ENCODE measurements around the gene GRID2IP.
"Not testable (repeated sequence)": the region's sequence is repeated elsewhere in the genome, so short reads cannot be mapped to it uniquely, and the experiment has no call there.

The GRID2IP gene

GRCh38 chr7:6460990-6461584, 90.2 kb downstream of the GRID2IP start:
- no peak overlapping the region for H3K4me3 ChIP-seq (ENCODE audit: control insufficient read depth, low read depth, low read length)
- no peak for DNase-seq (ENCODE audit: low read depth)
- TF ChIP-seq CTCF (conservative IDR thresholded peaks at IDR 0.05; ENCODE audit: control insufficient read depth, insufficient read depth, low read depth, low read length), result no peak

- no peak for TF ChIP-seq CTCF (conservative IDR thresholded peaks at IDR 0.05; ENCODE audit: control insufficient read depth, insufficient read depth, low read depth, low read length)
Measured at GRCh38 chr7:6460303-6460702, 91.0 kb downstream of the GRID2IP start.

GRCh38 chr7:6458676-6459075, 92.6 kb downstream of the GRID2IP start:
- not testable (repeated sequence) for H3K4me3 ChIP-seq (ENCODE audit: control insufficient read depth, low read depth, low read length)
- peak; percentile 49 for DNase-seq (ENCODE audit: low read depth)

More at GRCh38 chr7:6460303-6460702, 91.0 kb downstream of the GRID2IP start:
- DNase-seq (ENCODE audit: low read depth), result no peak
- no peak overlapping the region for H3K4me3 ChIP-seq (ENCODE audit: control insufficient read depth, low read depth, low read length)

- TF ChIP-seq CTCF (conservative IDR thresholded peaks at IDR 0.05; ENCODE audit: control insufficient read depth, insufficient read depth, low read depth, low read length), result no peak
- peak; percentile 87 for DNase-seq (ENCODE audit: low read depth)
Measured at GRCh38 chr7:6453734-6454133, 97.5 kb downstream of the GRID2IP start.

GRCh38 chr7:6451224-6451705, 100.0 kb downstream of the GRID2IP start:
- DNase-seq (ENCODE audit: low read depth), result no peak
- no peak overlapping the region for H3K4me3 ChIP-seq (ENCODE audit: control insufficient read depth, low read depth, low read length)
- no peak for TF ChIP-seq CTCF (conservative IDR thresholded peaks at IDR 0.05; ENCODE audit: control insufficient read depth, insufficient read depth, low read depth, low read length)

More at GRCh38 chr7:6453734-6454133, 97.5 kb downstream of the GRID2IP start:
- H3K4me3 ChIP-seq (ENCODE audit: control insufficient read depth, low read depth, low read length), result no peak overlapping the region

- DNase-seq (ENCODE audit: low read depth); H3K4me3 ChIP-seq (ENCODE audit: control insufficient read depth, low read depth, low read length): not testable (repeated sequence)
Measured at GRCh38 chr7:6450591-6450990, 100.7 kb downstream of the GRID2IP start.

GRCh38 chr7:6449884-6450283, 101.4 kb downstream of the GRID2IP start:
- not testable (repeated sequence) for H3K4me3 ChIP-seq (ENCODE audit: control insufficient read depth, low read depth, low read length)
- DNase-seq (ENCODE audit: low read depth), result peak; percentile 55

- TF ChIP-seq CTCF (conservative IDR thresholded peaks at IDR 0.05; ENCODE audit: control insufficient read depth, insufficient read depth, low read depth, low read length), result no peak
- DNase-seq (ENCODE audit: low read depth), result no peak
- no peak overlapping the region for H3K4me3 ChIP-seq (ENCODE audit: control insufficient read depth, low read depth, low read length)
Measured at GRCh38 chr7:6448943-6449543, 102.2 kb downstream of the GRID2IP start.

Measured in fibroblast of mammary gland (primary cell).